Sigmoid colon (tissue), 4 donors: Measurements from ENCODE around the gene ABCG2.

Experiments
- CTCF ChIP-seq, 4 experiments: fragments of 450-650 bp in 3 of 4; fragments of 200-600 bp in 1 of 4; IDR thresholded peaks; one replicate each; pipeline ENCODE4 v1.5.1; 2016 to 2019; ENCODE audit warnings: antibody characterized with exemption in 4 of 4, mild to moderate bottlenecking in 3 of 4, moderate library complexity in 2 of 4
- EP300 ChIP-seq, 4 donors: sonication (generic); formaldehyde crosslinking; IDR thresholded peaks; one replicate each; pipeline ENCODE4 v1.6.1; 2017; ENCODE audit warnings: antibody characterized with exemption in 4 of 4
- POLR2A ChIP-seq, 2 donors: fragments of 450-650 bp; IDR thresholded peaks; one replicate each; pipeline ENCODE4 v1.6.1; 2016; ENCODE audit warnings: antibody characterized with exemption in 2 of 2, mild to moderate bottlenecking in 2 of 2, moderate library complexity in 2 of 2
- POLR2AphosphoS5 ChIP-seq, 4 donors: sonication (generic); formaldehyde crosslinking; IDR thresholded peaks; one replicate each; pipeline ENCODE4 v1.6.1; 2017; ENCODE audit warnings: antibody characterized with exemption in 4 of 4

- TF ChIP-seq CTCF (IDR thresholded peaks at IDR 0.05) (no peak), POLR2A (IDR thresholded peaks at IDR 0.05) (no peak), EP300 (IDR thresholded peaks at IDR 0.05) (no peak), POLR2AphosphoS5 (IDR thresholded peaks at IDR 0.05) (no peak)
Observed at GRCh38 chr4:88063634-88064296, 94.7 kb downstream of the ABCG2 start.
